ENCODE results near the gene GALNTL6.

GALNTL6 gene

DNA sequence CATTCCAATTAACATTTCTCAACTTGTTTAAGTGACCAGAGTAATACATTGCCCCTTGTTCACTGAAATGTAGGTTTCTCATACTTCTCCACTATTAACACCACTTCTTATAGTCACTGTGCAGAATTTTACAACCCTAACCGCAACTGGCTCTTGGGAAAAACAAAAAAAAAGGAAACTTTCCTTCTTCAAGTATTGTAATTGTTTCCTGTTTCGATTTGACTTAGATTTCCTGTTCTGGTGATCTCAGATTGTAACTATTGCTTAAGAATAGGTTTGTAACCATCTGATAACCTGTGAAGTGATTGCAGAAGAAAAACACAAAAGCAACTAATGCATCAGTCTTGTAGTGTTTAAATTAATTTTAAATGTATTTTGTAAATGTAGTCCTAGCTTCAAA, 760.7 kb downstream of the GALNTL6 start:
- no peak for DNase-seq (ENCODE audit: low read depth in 1 of 2, low spot score in 1 of 2)
- H3K27ac ChIP-seq (replicated peaks): no peak overlapping the region
- no peaks in the 10 kb centered on the region for H3K27me3 ChIP-seq (ENCODE audit: insufficient read depth, poor library complexity, severe bottlenecking)
- TF ChIP-seq POLR2AphosphoS5 (IDR thresholded peaks at IDR 0.05; ENCODE audit: low read depth) (no peak), SPI1 (IDR thresholded peaks at IDR 0.05; ENCODE audit: borderline replicate concordance, low read depth) (no peak), GABPA (IDR thresholded peaks at IDR 0.05; ENCODE audit: low read depth) (no peak)
- TF ChIP-seq, protein P1, sequence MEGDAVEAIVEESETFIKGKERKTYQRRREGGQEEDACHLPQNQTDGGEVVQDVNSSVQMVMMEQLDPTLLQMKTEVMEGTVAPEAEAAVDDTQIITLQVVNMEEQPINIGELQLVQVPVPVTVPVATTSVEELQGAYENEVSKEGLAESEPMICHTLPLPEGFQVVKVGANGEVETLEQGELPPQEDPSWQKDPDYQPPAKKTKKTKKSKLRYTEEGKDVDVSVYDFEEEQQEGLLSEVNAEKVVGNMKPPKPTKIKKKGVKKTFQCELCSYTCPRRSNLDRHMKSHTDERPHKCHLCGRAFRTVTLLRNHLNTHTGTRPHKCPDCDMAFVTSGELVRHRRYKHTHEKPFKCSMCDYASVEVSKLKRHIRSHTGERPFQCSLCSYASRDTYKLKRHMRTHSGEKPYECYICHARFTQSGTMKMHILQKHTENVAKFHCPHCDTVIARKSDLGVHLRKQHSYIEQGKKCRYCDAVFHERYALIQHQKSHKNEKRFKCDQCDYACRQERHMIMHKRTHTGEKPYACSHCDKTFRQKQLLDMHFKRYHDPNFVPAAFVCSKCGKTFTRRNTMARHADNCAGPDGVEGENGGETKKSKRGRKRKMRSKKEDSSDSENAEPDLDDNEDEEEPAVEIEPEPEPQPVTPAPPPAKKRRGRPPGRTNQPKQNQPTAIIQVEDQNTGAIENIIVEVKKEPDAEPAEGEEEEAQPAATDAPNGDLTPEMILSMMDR (IDR thresholded peaks at IDR 0.05; ENCODE audit: insufficient read depth, low read length): no peak
- TF ChIP-seq, protein P2, sequence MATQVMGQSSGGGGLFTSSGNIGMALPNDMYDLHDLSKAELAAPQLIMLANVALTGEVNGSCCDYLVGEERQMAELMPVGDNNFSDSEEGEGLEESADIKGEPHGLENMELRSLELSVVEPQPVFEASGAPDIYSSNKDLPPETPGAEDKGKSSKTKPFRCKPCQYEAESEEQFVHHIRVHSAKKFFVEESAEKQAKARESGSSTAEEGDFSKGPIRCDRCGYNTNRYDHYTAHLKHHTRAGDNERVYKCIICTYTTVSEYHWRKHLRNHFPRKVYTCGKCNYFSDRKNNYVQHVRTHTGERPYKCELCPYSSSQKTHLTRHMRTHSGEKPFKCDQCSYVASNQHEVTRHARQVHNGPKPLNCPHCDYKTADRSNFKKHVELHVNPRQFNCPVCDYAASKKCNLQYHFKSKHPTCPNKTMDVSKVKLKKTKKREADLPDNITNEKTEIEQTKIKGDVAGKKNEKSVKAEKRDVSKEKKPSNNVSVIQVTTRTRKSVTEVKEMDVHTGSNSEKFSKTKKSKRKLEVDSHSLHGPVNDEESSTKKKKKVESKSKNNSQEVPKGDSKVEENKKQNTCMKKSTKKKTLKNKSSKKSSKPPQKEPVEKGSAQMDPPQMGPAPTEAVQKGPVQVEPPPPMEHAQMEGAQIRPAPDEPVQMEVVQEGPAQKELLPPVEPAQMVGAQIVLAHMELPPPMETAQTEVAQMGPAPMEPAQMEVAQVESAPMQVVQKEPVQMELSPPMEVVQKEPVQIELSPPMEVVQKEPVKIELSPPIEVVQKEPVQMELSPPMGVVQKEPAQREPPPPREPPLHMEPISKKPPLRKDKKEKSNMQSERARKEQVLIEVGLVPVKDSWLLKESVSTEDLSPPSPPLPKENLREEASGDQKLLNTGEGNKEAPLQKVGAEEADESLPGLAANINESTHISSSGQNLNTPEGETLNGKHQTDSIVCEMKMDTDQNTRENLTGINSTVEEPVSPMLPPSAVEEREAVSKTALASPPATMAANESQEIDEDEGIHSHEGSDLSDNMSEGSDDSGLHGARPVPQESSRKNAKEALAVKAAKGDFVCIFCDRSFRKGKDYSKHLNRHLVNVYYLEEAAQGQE (IDR thresholded peaks at IDR 0.05; ENCODE audit: insufficient replicate concordance, low read depth): no peak
- no peak overlapping the region for H3K4me3 ChIP-seq (replicated peaks; ENCODE audit: insufficient read depth, low read length)

DNA sequence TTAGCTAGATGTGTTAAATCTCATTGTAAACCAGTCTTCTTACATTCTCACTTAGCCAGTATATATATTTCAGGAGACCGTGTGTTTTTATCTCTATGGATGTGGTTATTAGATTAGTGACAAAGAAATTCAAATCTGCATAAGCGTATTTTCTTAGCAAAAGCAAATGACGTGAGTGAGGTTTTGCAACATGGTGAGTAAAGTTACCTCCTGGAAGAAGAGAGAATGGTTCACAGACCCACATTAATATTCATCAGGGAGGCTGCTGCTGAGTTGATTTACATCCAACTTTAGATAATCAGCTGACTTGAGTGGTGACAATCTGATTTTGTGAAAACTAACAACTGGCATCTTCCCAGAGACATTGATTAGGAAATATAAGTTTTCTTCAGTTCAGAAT, 765.5 kb downstream of the GALNTL6 start:
- Histone ChIP-seq H3K27ac (replicated peaks) (no peak overlapping the region), H3K4me3 (replicated peaks; ENCODE audit: insufficient read depth, low read length) (no peak overlapping the region), H3K27me3 (ENCODE audit: insufficient read depth, poor library complexity, severe bottlenecking) (no peaks in the 10 kb centered on the region)
- TF ChIP-seq, protein P1 (IDR thresholded peaks at IDR 0.05; ENCODE audit: insufficient read depth, low read length): no peak
- TF ChIP-seq SPI1 (IDR thresholded peaks at IDR 0.05; ENCODE audit: borderline replicate concordance, low read depth) (no peak), POLR2AphosphoS5 (IDR thresholded peaks at IDR 0.05; ENCODE audit: low read depth) (no peak)
- TF ChIP-seq, protein P2 (IDR thresholded peaks at IDR 0.05; ENCODE audit: insufficient replicate concordance, low read depth): no peak
- no peak for DNase-seq (ENCODE audit: low read depth in 1 of 2, low spot score in 1 of 2)

DNA sequence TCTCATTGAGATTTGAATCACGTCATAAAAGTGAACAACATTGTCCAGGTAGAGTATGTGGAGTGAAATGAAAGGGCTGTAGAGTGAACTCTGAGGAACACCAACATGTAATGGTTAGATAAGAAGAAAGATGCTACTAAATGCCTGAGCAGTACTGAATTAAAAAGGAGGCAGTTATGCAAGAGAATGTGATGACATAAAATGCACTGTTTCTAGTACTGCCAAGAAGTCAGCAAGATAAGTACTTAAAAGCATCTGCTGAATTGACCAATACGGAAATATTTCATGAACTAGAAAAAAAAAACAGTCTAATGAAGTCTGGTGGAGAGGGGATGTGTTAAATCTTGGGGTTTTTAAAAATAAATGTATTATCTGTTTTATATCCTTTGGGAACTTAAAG, 771.6 kb downstream of the GALNTL6 start:
- Histone ChIP-seq H3K4me3 (replicated peaks; ENCODE audit: insufficient read depth, low read length) (no peak overlapping the region), H3K27me3 (ENCODE audit: insufficient read depth, poor library complexity, severe bottlenecking) (no peaks in the 10 kb centered on the region), H3K27ac (replicated peaks) (no peak overlapping the region)
- DNase-seq (ENCODE audit: low read depth in 1 of 2, low spot score in 1 of 2): no peak
- TF ChIP-seq SPI1 (IDR thresholded peaks at IDR 0.05; ENCODE audit: borderline replicate concordance, low read depth) (no peak), GABPA (IDR thresholded peaks at IDR 0.05; ENCODE audit: low read depth) (no peak), POLR2AphosphoS5 (IDR thresholded peaks at IDR 0.05; ENCODE audit: low read depth) (no peak)
- TF ChIP-seq, protein P1 (IDR thresholded peaks at IDR 0.05; ENCODE audit: insufficient read depth, low read length): no peak
- TF ChIP-seq, protein P2 (IDR thresholded peaks at IDR 0.05; ENCODE audit: insufficient replicate concordance, low read depth): no peak

Data from HL-60 (cell line).